Endothelial cell of hepatic sinusoid (primary cell): ENCODE results near the gene RASSF5.
"Not testable (repeated sequence)": the region's sequence is repeated elsewhere in the genome, so short reads cannot be mapped to it uniquely, and the experiment has no call there.

ENCODE experiments used
- in situ Hi-C: cut with HindIII; loops from 2 replicates; pipeline ENCODE4 v1.10.0; 2017; ENCODE audit warnings: low sequenced_read_pairs

Gene RASSF5

GRCh38 chr1:206566999-206567398 is 59.7 kb downstream of the RASSF5 start:
- in situ Hi-C loops: no loop called here

GRCh38 chr1:206568256-206568655 is 60.9 kb downstream of the RASSF5 start:
- in situ Hi-C loops: no loop called here

GRCh38 chr1:206568779-206569352 is 61.5 kb downstream of the RASSF5 start:
- in situ Hi-C loops: no loop called here

- in situ Hi-C loops: no loop called here
These were observed 62.2 kb downstream of the RASSF5 start for GRCh38 chr1:206569556-206569955.

GRCh38 chr1:206570529-206570928 is 63.2 kb downstream of the RASSF5 start:
- in situ Hi-C loops: no loop called here

GRCh38 chr1:206572835-206573234 is 65.5 kb downstream of the RASSF5 start:
- in situ Hi-C loops: no loop called here

- in situ Hi-C loops: no loop called here
These were observed 66.0 kb downstream of the RASSF5 start for GRCh38 chr1:206573319-206573718.

GRCh38 chr1:206573762-206574161 is 66.4 kb downstream of the RASSF5 start:
- in situ Hi-C loops: no loop called here

GRCh38 chr1:206575165-206575893 is 68.0 kb downstream of the RASSF5 start:
- in situ Hi-C loops: no loop called here

- in situ Hi-C loops: no loop called here
These were observed 68.8 kb downstream of the RASSF5 start for GRCh38 chr1:206575894-206576737.

GRCh38 chr1:206577626-206578025 is 70.3 kb downstream of the RASSF5 start:
- in situ Hi-C loops: no loop called here

- in situ Hi-C loops: no loop called here
These were observed 71.0 kb downstream of the RASSF5 start for GRCh38 chr1:206578068-206578977.

GRCh38 chr1:206578978-206579374 is 71.6 kb downstream of the RASSF5 start:
- in situ Hi-C loops: no loop called here

GRCh38 chr1:206579747-206580437 is 72.6 kb downstream of the RASSF5 start:
- in situ Hi-C loops: no loop called here

- in situ Hi-C loops: no loop called here
These were observed 73.2 kb downstream of the RASSF5 start for GRCh38 chr1:206580438-206581113.

GRCh38 chr1:206581114-206581497 is 73.8 kb downstream of the RASSF5 start:
- in situ Hi-C loops: not testable (repeated sequence)

GRCh38 chr1:206581571-206581981 is 74.2 kb downstream of the RASSF5 start:
- in situ Hi-C loops: no loop called here

- in situ Hi-C loops: no loop called here
These were observed 75.2 kb downstream of the RASSF5 start for GRCh38 chr1:206582537-206582936.

GRCh38 chr1:206582971-206583706 is 75.8 kb downstream of the RASSF5 start:
- in situ Hi-C loops: no loop called here
